Stimulated activated CD8-positive, alpha-beta memory T cell treated with anti-CD3 and anti-CD28 coated beads, Interleukin-7, amount 100 ng/mL, for 4 hours (primary cell): ENCODE measurements around the gene FAM234A.
"Not testable (repeated sequence)": the region's sequence is repeated elsewhere in the genome, so short reads cannot be mapped to it uniquely, and the experiment has no call there.

Experiments used
- DNase-seq, 2 donors: peaks; one replicate each; pipeline ENCODE4 v3.0.0-alpha.2; 2020; ENCODE audit warnings: low read depth in 2 of 2

FAM234A gene

GRCh38 chr16:230351-230750, 4.3 kb upstream of the FAM234A start:
- not testable (repeated sequence) for DNase-seq

GRCh38 chr16:230949-231348, 3.7 kb upstream of the FAM234A start:
- no peak for DNase-seq

- no peak for DNase-seq
Measured at GRCh38 chr16:239948-240277, 5.3 kb downstream of the FAM234A start.

- no peak for DNase-seq
Measured at GRCh38 chr16:240559-240958, 5.9 kb downstream of the FAM234A start.

- DNase-seq = no peak
Measured at GRCh38 chr16:242281-242680, 7.7 kb downstream of the FAM234A start.

- no peak for DNase-seq
Measured at GRCh38 chr16:243348-243747, 8.7 kb downstream of the FAM234A start.

- DNase-seq = no peak
Measured at GRCh38 chr16:245105-245504, 10.5 kb downstream of the FAM234A start.

GRCh38 chr16:247027-247426, 12.4 kb downstream of the FAM234A start:
- no peak for DNase-seq

- DNase-seq = no peak
Measured at GRCh38 chr16:249431-249830, 14.8 kb downstream of the FAM234A start.

GRCh38 chr16:252366-253337, 18.0 kb downstream of the FAM234A start:
- DNase-seq = no peak

GRCh38 chr16:253833-254232, 19.2 kb downstream of the FAM234A start:
- DNase-seq = no peak

- no peak for DNase-seq
Measured at GRCh38 chr16:254461-254860, 19.8 kb downstream of the FAM234A start.

GRCh38 chr16:255183-255582, 20.6 kb downstream of the FAM234A start:
- DNase-seq = no peak

GRCh38 chr16:258091-258490, 23.5 kb downstream of the FAM234A start:
- DNase-seq = not testable (repeated sequence)

- no peak for DNase-seq
Measured at GRCh38 chr16:259226-259625, 24.6 kb downstream of the FAM234A start.

- DNase-seq = no peak
Measured at GRCh38 chr16:259814-260253, 25.2 kb downstream of the FAM234A start.

- DNase-seq = no peak
Measured at GRCh38 chr16:260326-260725, 25.7 kb downstream of the FAM234A start.

GRCh38 chr16:261031-261691, 26.5 kb downstream of the FAM234A start:
- DNase-seq = no peak

GRCh38 chr16:262121-262745, 27.6 kb downstream of the FAM234A start:
- DNase-seq = no peak

- DNase-seq = no peak
Measured at GRCh38 chr16:263182-263774, 28.7 kb downstream of the FAM234A start.

- DNase-seq = no peak
Measured at GRCh38 chr16:263944-264343, 29.3 kb downstream of the FAM234A start.

- no peak for DNase-seq
Measured at GRCh38 chr16:264440-264951, 29.9 kb downstream of the FAM234A start.
